Dedifferentiated amniotic fluid mesenchymal stem cell (primary cell): ENCODE data around the gene EHMT2.
A peak's percentile ranks its signal among the peaks of the same experiment; 100 is the strongest.
"Not testable (repeated sequence)": the region's sequence is repeated elsewhere in the genome, so short reads cannot be mapped to it uniquely, and the experiment has no call there.

Experiments used
- DNase-seq: peaks from one replicate; pipeline ENCODE4 v3.0.0-alpha.2; 2016; ENCODE audit errors: extremely low spot score

The EHMT2 gene

GRCh38 chr6:31870385-31870921, 27.0 kb downstream of the EHMT2 start:
- DNase-seq, result no peak

GRCh38 chr6:31869343-31869742, 28.2 kb downstream of the EHMT2 start:
- no peak for DNase-seq

GRCh38 chr6:31868658-31868971, 28.9 kb downstream of the EHMT2 start:
- DNase-seq, result not testable (repeated sequence)

- DNase-seq, result no peak
These were observed 32.0 kb downstream of the EHMT2 start for GRCh38 chr6:31865205-31866118.

GRCh38 chr6:31864818-31865204, 32.7 kb downstream of the EHMT2 start:
- DNase-seq, result no peak

GRCh38 chr6:31864123-31864562, 33.4 kb downstream of the EHMT2 start:
- not testable (repeated sequence) for DNase-seq

GRCh38 chr6:31862344-31863235, 34.9 kb downstream of the EHMT2 start, which contains the start of gene NEU1:
TSS of gene NEU1 (minus strand) at chr6:31862821. CDS start at chr6:31862776, 45 bp downstream.
- peak; percentile 100 for DNase-seq

- DNase-seq, result no peak
These were observed 35.6 kb downstream of the EHMT2 start for GRCh38 chr6:31861919-31862343.

GRCh38 chr6:31861150-31861549, 36.3 kb downstream of the EHMT2 start:
- DNase-seq, result no peak

GRCh38 chr6:31860349-31860748, 37.1 kb downstream of the EHMT2 start:
- DNase-seq, result no peak

GRCh38 chr6:31859923-31860322, 37.6 kb downstream of the EHMT2 start:
- DNase-seq, result no peak

- DNase-seq, result no peak
These were observed 38.8 kb downstream of the EHMT2 start for GRCh38 chr6:31858707-31859106.

- not testable (repeated sequence) for DNase-seq
These were observed 39.7 kb downstream of the EHMT2 start for GRCh38 chr6:31857774-31858173.

- not testable (repeated sequence) for DNase-seq
These were observed 45.3 kb downstream of the EHMT2 start for GRCh38 chr6:31851980-31852718.

- no peak for DNase-seq
These were observed 46.0 kb downstream of the EHMT2 start for GRCh38 chr6:31851485-31851832.

GRCh38 chr6:31850765-31851484, 46.6 kb downstream of the EHMT2 start:
- DNase-seq, result no peak

GRCh38 chr6:31847276-31847978, 50.1 kb downstream of the EHMT2 start:
- no peak for DNase-seq

- DNase-seq, result no peak
These were observed 53.0 kb downstream of the EHMT2 start for GRCh38 chr6:31844507-31844906.

- no peak for DNase-seq
These were observed 55.4 kb downstream of the EHMT2 start for GRCh38 chr6:31842053-31842452.

- not testable (repeated sequence) for DNase-seq
These were observed 57.7 kb downstream of the EHMT2 start for GRCh38 chr6:31839779-31840126.
